H1 (cell line): ENCODE measurements around the gene ABHD8. TPM values are rescaled to one million over a fixed set of nuclear protein-coding genes. Genes with fewer than 3 reads are reported as not detected.

Source experiments
- ASH2L ChIP-seq: fragments of 200-600, 300-600 bp; sonication (generic); IDR thresholded peaks from one replicate; pipeline ENCODE4 v1.7.1; 2017; ENCODE audit warnings: low read length
- CBX5 ChIP-seq: fragments of 300-800, 300-1000 bp; sonication (generic); IDR thresholded peaks from 2 replicates; pipeline ENCODE4 v1.7.1; 2016; ENCODE audit warnings: antibody characterized with exemption, low read length, low read depth
- CREB1 ChIP-seq: IDR thresholded peaks from 2 replicates; pipeline ENCODE4 v1.6.1; 2012; ENCODE audit warnings: inconsistent platforms
- EGR1 ChIP-seq: IDR thresholded peaks from 2 replicates; pipeline ENCODE4 v1.6.1; 2011; ENCODE audit warnings: low read depth, low read length, borderline replicate concordance
- EP300 ChIP-seq, 2 experiments: IDR thresholded peaks; 1 replicate in 1 of 2; 2 replicates in 1 of 2; pipeline ENCODE4 v1.6.1; 2011 to 2012; ENCODE audit warnings: low read depth in 2 of 2, low read length in 2 of 2, mild to moderate bottlenecking in 2 of 2, borderline replicate concordance in 1 of 2, inconsistent platforms in 1 of 2, moderate library complexity in 1 of 2
- KDM5A ChIP-seq: fragments of 200-600 bp; IDR thresholded peaks from 2 replicates; pipeline ENCODE4 v1.7.1; 2012; ENCODE audit warnings: mild to moderate bottlenecking, low read length, inconsistent platforms, mixed read lengths
- SAP30 ChIP-seq: fragments of 300-600 bp; sonication (generic); IDR thresholded peaks from 2 replicates; pipeline ENCODE4 v1.7.1; 2012; ENCODE audit warnings: low read length, moderate library complexity, mild to moderate bottlenecking, inconsistent platforms; ENCODE audit not compliant: insufficient read depth, insufficient replicate concordance
- SP4 ChIP-seq: IDR thresholded peaks from 2 replicates; pipeline ENCODE4 v1.6.1; 2012; ENCODE audit warnings: low read length, inconsistent platforms
- TAF1 ChIP-seq: IDR thresholded peaks from 2 replicates; pipeline ENCODE4 v1.6.1; 2011; ENCODE audit warnings: mild to moderate bottlenecking, low read depth, low read length
- ZNF274 ChIP-seq: IDR thresholded peaks from 2 replicates; pipeline ENCODE4 v1.7.0; 2012; ENCODE audit warnings: low read length, borderline replicate concordance; ENCODE audit errors: extremely low read depth
- polyA plus RNA-seq, 7 experiments: library from polyadenylated mRNA; depleted of rRNA in 3 of 7; stranded (reverse) in 5 of 7; unstranded in 2 of 7; fragments of >200 nt in 5 of 7; fragments of 200-250 nt in 2 of 7; gene quantifications; 1 replicate in 5 of 7; 2 replicates in 1 of 7; 4 replicates in 1 of 7; pipeline versions ENCODE4 v1.2.1 to v1.2.3, GENCODE V29; 2011 to 2013; ENCODE audit warnings: missing spikeins in 2 of 7, mixed read lengths in 2 of 7
- total RNA-seq: library from RNA; stranded (reverse); fragmentation: NEBNext Ultra II Directional; extraction: Animal tissue kit (Norgen Biotek cat#: 25700); gene quantifications from 2 replicates; pipeline ENCODE4 v1.2.1, GENCODE V29; 2021
- TF ChIP-seq, protein P1 (sequence below): fragments of 300-600 bp; sonication (generic); IDR thresholded peaks from 2 replicates; pipeline ENCODE4 v1.7.1; 2012; ENCODE audit warnings: low read length, moderate library complexity, mild to moderate bottlenecking, inconsistent platforms; ENCODE audit not compliant: insufficient replicate concordance
- TF ChIP-seq, protein P2 (sequence below): IDR thresholded peaks from 2 replicates; pipeline ENCODE4 v1.6.1; 2011; ENCODE audit warnings: low read depth, mild to moderate bottlenecking, low read length; ENCODE audit not compliant: insufficient read depth

The ABHD8 gene
- total and polyA plus RNA-seq, 2 of the 8 experiments (the other 6 are each of a cell fraction or from before 2014, with no cell fraction given), result 11.3 to 18.7 TPM

DNA sequence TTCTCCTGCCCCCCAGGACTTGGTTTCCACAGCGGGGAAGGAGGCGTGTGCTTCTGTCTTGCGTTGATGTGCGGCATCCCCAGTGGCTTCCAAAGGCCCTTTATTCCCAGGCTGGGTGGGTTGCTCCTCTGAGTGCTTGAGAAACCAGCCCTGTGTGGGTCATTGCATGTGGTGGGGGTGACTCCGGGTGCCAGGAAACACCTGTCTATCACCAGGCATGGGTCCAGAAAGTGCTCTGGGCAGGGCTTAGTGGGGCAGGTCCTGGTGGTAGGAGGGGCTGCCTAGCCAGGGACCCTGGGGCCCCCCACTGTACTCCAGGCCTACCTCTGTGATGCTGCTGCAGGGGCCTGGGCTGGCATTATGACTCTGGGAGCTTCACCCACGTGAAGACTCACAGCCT lies 15.7 kb upstream of the ABHD8 start (continued):
- TF ChIP-seq, protein P1, sequence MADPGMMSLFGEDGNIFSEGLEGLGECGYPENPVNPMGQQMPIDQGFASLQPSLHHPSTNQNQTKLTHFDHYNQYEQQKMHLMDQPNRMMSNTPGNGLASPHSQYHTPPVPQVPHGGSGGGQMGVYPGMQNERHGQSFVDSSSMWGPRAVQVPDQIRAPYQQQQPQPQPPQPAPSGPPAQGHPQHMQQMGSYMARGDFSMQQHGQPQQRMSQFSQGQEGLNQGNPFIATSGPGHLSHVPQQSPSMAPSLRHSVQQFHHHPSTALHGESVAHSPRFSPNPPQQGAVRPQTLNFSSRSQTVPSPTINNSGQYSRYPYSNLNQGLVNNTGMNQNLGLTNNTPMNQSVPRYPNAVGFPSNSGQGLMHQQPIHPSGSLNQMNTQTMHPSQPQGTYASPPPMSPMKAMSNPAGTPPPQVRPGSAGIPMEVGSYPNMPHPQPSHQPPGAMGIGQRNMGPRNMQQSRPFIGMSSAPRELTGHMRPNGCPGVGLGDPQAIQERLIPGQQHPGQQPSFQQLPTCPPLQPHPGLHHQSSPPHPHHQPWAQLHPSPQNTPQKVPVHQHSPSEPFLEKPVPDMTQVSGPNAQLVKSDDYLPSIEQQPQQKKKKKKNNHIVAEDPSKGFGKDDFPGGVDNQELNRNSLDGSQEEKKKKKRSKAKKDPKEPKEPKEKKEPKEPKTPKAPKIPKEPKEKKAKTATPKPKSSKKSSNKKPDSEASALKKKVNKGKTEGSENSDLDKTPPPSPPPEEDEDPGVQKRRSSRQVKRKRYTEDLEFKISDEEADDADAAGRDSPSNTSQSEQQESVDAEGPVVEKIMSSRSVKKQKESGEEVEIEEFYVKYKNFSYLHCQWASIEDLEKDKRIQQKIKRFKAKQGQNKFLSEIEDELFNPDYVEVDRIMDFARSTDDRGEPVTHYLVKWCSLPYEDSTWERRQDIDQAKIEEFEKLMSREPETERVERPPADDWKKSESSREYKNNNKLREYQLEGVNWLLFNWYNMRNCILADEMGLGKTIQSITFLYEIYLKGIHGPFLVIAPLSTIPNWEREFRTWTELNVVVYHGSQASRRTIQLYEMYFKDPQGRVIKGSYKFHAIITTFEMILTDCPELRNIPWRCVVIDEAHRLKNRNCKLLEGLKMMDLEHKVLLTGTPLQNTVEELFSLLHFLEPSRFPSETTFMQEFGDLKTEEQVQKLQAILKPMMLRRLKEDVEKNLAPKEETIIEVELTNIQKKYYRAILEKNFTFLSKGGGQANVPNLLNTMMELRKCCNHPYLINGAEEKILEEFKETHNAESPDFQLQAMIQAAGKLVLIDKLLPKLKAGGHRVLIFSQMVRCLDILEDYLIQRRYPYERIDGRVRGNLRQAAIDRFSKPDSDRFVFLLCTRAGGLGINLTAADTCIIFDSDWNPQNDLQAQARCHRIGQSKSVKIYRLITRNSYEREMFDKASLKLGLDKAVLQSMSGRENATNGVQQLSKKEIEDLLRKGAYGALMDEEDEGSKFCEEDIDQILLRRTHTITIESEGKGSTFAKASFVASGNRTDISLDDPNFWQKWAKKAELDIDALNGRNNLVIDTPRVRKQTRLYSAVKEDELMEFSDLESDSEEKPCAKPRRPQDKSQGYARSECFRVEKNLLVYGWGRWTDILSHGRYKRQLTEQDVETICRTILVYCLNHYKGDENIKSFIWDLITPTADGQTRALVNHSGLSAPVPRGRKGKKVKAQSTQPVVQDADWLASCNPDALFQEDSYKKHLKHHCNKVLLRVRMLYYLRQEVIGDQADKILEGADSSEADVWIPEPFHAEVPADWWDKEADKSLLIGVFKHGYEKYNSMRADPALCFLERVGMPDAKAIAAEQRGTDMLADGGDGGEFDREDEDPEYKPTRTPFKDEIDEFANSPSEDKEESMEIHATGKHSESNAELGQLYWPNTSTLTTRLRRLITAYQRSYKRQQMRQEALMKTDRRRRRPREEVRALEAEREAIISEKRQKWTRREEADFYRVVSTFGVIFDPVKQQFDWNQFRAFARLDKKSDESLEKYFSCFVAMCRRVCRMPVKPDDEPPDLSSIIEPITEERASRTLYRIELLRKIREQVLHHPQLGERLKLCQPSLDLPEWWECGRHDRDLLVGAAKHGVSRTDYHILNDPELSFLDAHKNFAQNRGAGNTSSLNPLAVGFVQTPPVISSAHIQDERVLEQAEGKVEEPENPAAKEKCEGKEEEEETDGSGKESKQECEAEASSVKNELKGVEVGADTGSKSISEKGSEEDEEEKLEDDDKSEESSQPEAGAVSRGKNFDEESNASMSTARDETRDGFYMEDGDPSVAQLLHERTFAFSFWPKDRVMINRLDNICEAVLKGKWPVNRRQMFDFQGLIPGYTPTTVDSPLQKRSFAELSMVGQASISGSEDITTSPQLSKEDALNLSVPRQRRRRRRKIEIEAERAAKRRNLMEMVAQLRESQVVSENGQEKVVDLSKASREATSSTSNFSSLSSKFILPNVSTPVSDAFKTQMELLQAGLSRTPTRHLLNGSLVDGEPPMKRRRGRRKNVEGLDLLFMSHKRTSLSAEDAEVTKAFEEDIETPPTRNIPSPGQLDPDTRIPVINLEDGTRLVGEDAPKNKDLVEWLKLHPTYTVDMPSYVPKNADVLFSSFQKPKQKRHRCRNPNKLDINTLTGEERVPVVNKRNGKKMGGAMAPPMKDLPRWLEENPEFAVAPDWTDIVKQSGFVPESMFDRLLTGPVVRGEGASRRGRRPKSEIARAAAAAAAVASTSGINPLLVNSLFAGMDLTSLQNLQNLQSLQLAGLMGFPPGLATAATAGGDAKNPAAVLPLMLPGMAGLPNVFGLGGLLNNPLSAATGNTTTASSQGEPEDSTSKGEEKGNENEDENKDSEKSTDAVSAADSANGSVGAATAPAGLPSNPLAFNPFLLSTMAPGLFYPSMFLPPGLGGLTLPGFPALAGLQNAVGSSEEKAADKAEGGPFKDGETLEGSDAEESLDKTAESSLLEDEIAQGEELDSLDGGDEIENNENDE, result no peak
- no peak for TF ChIP-seq TAF1
- TF ChIP-seq SP4, result no peak
- TF ChIP-seq, protein P2, sequence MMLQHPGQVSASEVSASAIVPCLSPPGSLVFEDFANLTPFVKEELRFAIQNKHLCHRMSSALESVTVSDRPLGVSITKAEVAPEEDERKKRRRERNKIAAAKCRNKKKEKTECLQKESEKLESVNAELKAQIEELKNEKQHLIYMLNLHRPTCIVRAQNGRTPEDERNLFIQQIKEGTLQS, result no peak
- TF ChIP-seq ZNF274, result no peak
- TF ChIP-seq EGR1, result no peak
- no peak for TF ChIP-seq EP300 (IDR thresholded peaks at IDR 0.05; ENCODE audit: borderline replicate concordance in 1 of 2, low read depth in 2 of 2, low read length in 2 of 2)
- no peak for TF ChIP-seq KDM5A
- TF ChIP-seq CREB1, result no peak
- no peak for TF ChIP-seq SAP30
- no peak for TF ChIP-seq ASH2L
- TF ChIP-seq CBX5, result no peak
